Lower leg skin (tissue), 3 donors: ENCODE measurements around the gene PNPLA6.

Source experiments
- CTCF ChIP-seq, 3 donors: fragments of 450-650 bp; IDR thresholded peaks; one replicate each; pipeline ENCODE4 v1.5.1; 2016; ENCODE audit warnings: antibody characterized with exemption in 3 of 3, mild to moderate bottlenecking in 3 of 3, moderate library complexity in 2 of 3
- POLR2A ChIP-seq, 2 donors: fragments of 450-650 bp; IDR thresholded peaks; one replicate each; pipeline ENCODE4 v1.6.1; 2016 to 2017; ENCODE audit warnings: antibody characterized with exemption in 2 of 2, mild to moderate bottlenecking in 1 of 2, moderate library complexity in 1 of 2

GRCh38 chr19:7556696-7557315 lies 21.3 kb downstream of the PNPLA6 start:
- TF ChIP-seq CTCF (IDR thresholded peaks at IDR 0.05) (no peak), POLR2A (IDR thresholded peaks at IDR 0.05) (no peak)
